HepG2 (cell line): ENCODE measurements around the gene THADA. TPM values are rescaled to one million over a fixed set of nuclear protein-coding genes. Genes with fewer than 3 reads are reported as not detected.

Source experiments
- ATAC-seq: fragments of 200-7000 bp; cut with Tn5 transposase; 3 replicates; pipeline ENCODE4 v1.9.1; 2020; ENCODE audit warnings: mild to moderate bottlenecking, moderate library complexity
- BruUV-seq: library from RNA; stranded (reverse); fragments of 400-500 nt; replicated peaks from 2 replicates; lab custom pipeline; 2021; lab: Mats Ljungman, UMichigan
- CTCF ChIA-PET: fragments of 300-600 bp; formaldehyde crosslinking; extraction: SDS; loops from one replicate; lab custom pipeline; 2021; ENCODE audit warnings: low total read pairs, inconsistent platforms, low intra/inter-chr PET ratio; lab: Yijun Ruan, JAX
- POLR2A ChIA-PET: fragments of 350-600 bp; sonication (Branson Sonifier 250); formaldehyde crosslinking; loops from one replicate; lab custom pipeline; 2020; ENCODE audit warnings: antibody characterized with exemption, inconsistent platforms; lab: Yijun Ruan, JAX
- DNase-seq: peaks from one replicate; pipeline ENCODE4 v3.0.0-alpha.2; 2015; ENCODE audit warnings: low spot score
- FAIRE-seq: peaks from 3 replicates; lab custom pipeline; 2011; peaks lifted over from hg19 to GRCh38; lab: Jason Lieb, UNC
- H2AFZ ChIP-seq: one replicate; pipeline ENCODE4 v1.6.1; 2011; ENCODE audit warnings: low read length, inconsistent platforms
- H3K27ac ChIP-seq: fragments of 300-600 bp; 3 replicates; pipeline ENCODE4 v1.8.0; 2011; ENCODE audit warnings: mixed run types, mild to moderate bottlenecking, mixed read lengths, low read length, inconsistent platforms; ENCODE audit not compliant: insufficient read depth; ENCODE audit errors: extremely low read length
- H3K27me3 ChIP-seq, 2 experiments: fragments of 200-600 bp in 1 of 2; 2 replicates in 1 of 2; 3 replicates in 1 of 2; pipeline versions ENCODE4 v1.6.0 to v1.8.0; 2011; ENCODE audit warnings: low read length in 2 of 2, mild to moderate bottlenecking in 2 of 2, moderate library complexity in 2 of 2, inconsistent platforms in 1 of 2; ENCODE audit not compliant: insufficient read depth in 2 of 2, control insufficient read depth in 1 of 2
- H3K36me3 ChIP-seq, 2 experiments: fragments of 200-600 bp in 1 of 2; replicated peaks in 1 of 2; 2 replicates in 1 of 2; 3 replicates in 1 of 2; pipeline versions ENCODE4 v1.5.1 to v1.8.0; 2011; ENCODE audit warnings: low read length in 2 of 2, inconsistent platforms in 1 of 2; ENCODE audit not compliant: insufficient read depth in 2 of 2, control insufficient read depth in 1 of 2
- H3K4me1 ChIP-seq: 2 replicates; pipeline ENCODE4 v1.5.1; 2012; ENCODE audit warnings: low read length, inconsistent platforms; ENCODE audit not compliant: insufficient read depth
- H3K4me2 ChIP-seq: 2 replicates; pipeline ENCODE4 v1.6.0; 2011; ENCODE audit warnings: low read depth, low read length, inconsistent platforms
- H3K4me3 ChIP-seq, 3 experiments: fragments of 200-600 bp in 1 of 3; sonication (generic), shearing (Covaris generic) in 1 of 3; replicated peaks in 1 of 3; 2 replicates each; pipeline ENCODE4 v1.5.1; 2011 to 2016; ENCODE audit warnings: low read length in 3 of 3, inconsistent platforms in 2 of 3, low read depth in 2 of 3, mild to moderate bottlenecking in 2 of 3, control low read depth in 1 of 3, mixed read lengths in 1 of 3; ENCODE audit not compliant: insufficient read depth in 1 of 3
- H3K79me2 ChIP-seq: one replicate; pipeline ENCODE4 v1.6.1; 2011; ENCODE audit warnings: low read length, inconsistent platforms; ENCODE audit not compliant: insufficient read depth
- H3K9ac ChIP-seq: 2 replicates; pipeline ENCODE4 v1.6.0; 2011; ENCODE audit warnings: mild to moderate bottlenecking, low read depth, low read length, inconsistent platforms; ENCODE audit not compliant: insufficient read depth
- H3K9me3 ChIP-seq: 2 replicates; pipeline ENCODE4 v1.5.1; 2012; ENCODE audit warnings: mild to moderate bottlenecking, low read length
- H4K20me1 ChIP-seq: 2 replicates; pipeline ENCODE4 v1.6.0; 2011; ENCODE audit warnings: inconsistent platforms, mild to moderate bottlenecking, low read length, moderate library complexity; ENCODE audit not compliant: insufficient read depth
- CEBPB ChIP-seq: IDR thresholded peaks from 2 replicates; pipeline ENCODE4 v1.6.1; 2011; ENCODE audit warnings: low read depth, low read length, improper control_type of control experiment, borderline replicate concordance
- EED ChIP-seq: sonication (generic); formaldehyde crosslinking; IDR thresholded peaks from 2 replicates; pipeline ENCODE4 v1.5.0; 2020; ENCODE audit warnings: mild to moderate bottlenecking, missing genetic modification reagents
- HOXD1 ChIP-seq: sonication (generic); formaldehyde crosslinking; IDR thresholded peaks from 2 replicates; pipeline ENCODE4 v1.5.0; 2020; ENCODE audit warnings: missing genetic modification reagents
- RBFOX2 ChIP-seq: fragments of 200-400 bp; formaldehyde crosslinking; IDR thresholded peaks from 2 replicates; pipeline ENCODE4 v1.6.1; 2017; ENCODE audit warnings: low read depth, mild to moderate bottlenecking, low read length
- SMARCE1 ChIP-seq: fragments of 450-650 bp; IDR thresholded peaks from 2 replicates; pipeline ENCODE4 v1.6.1; 2017; ENCODE audit warnings: borderline replicate concordance
- SRSF9 ChIP-seq: fragments of 200-400 bp; formaldehyde crosslinking; IDR thresholded peaks from 2 replicates; pipeline ENCODE4 v1.6.1; 2018; ENCODE audit warnings: borderline replicate concordance, mild to moderate bottlenecking, low read depth, low read length; ENCODE audit not compliant: insufficient read depth, poor library complexity, severe bottlenecking
- STAG1 ChIP-seq: sonication (generic); formaldehyde crosslinking; IDR thresholded peaks from 2 replicates; pipeline ENCODE4 v1.4.0; 2020; ENCODE audit warnings: missing genetic modification reagents
- TEAD3 ChIP-seq: optimal IDR thresholded peaks from 2 replicates; pipeline ENCODE3; 2016; ENCODE audit warnings: borderline replicate concordance
- ZNF296 ChIP-seq: sonication (generic); formaldehyde crosslinking; conservative IDR thresholded peaks from 2 replicates; pipeline ENCODE4 v1.5.0; 2020; ENCODE audit warnings: mild to moderate bottlenecking, missing genetic modification reagents
- ZNF367 ChIP-seq: sonication (generic); formaldehyde crosslinking; IDR thresholded peaks from 2 replicates; pipeline ENCODE4 v1.4.0; 2020; ENCODE audit warnings: missing genetic modification reagents, borderline replicate concordance
- ZNF816 ChIP-seq: sonication (generic); formaldehyde crosslinking; IDR thresholded peaks from 2 replicates; pipeline ENCODE4 v1.8.0; 2022; ENCODE audit warnings: missing genetic modification reagents, mild to moderate bottlenecking, borderline replicate concordance
- WGBS: methylation state at CpG from one replicate; pipeline ENCODE4 v1.1.6; 2017; ENCODE audit warnings: low lambda C conversion rate; 5-methylcytosine and 5-hydroxymethylcytosine counted together
- in situ Hi-C: cut with HindIII; loops from 2 replicates; pipeline ENCODE4 v1.10.0; 2017; ENCODE audit warnings: low pct_unique_long_range_greater_than_20kb; ENCODE audit not compliant: extremely low pct_ligation_motif_present
- intact Hi-C: fragments of 100-400 bp; cut with micrococcal nuclease; formaldehyde crosslinking; loops from one replicate; pipeline ENCODE4 v1.10.0; 2022; ENCODE audit not compliant: unreplicated experiment
- polyA plus RNA-seq, 8 experiments: library from polyadenylated mRNA; depleted of rRNA in 3 of 8; stranded (reverse) in 7 of 8; unstranded in 1 of 8; fragments of >200 nt; fragmentation: Illumina TruSeq in 4 of 8; extraction: Trizol in 4 of 8; gene quantifications; 2 replicates each; pipeline versions ENCODE4 v1.2.1 to v1.2.3, GENCODE V29; 2011 to 2016; ENCODE audit warnings: low read depth in 4 of 8, missing spikeins in 1 of 8, mixed read lengths in 1 of 8; ENCODE audit not compliant: insufficient read depth in 1 of 8
- total RNA-seq, 5 experiments: library from RNA; depleted of rRNA; stranded (reverse); fragments of >200 nt; fragmentation: Illumina TruSeq; extraction: Trizol; gene quantifications; 2 replicates each; pipeline ENCODE4 v1.2.3, GENCODE V29; 2016; ENCODE audit warnings: low read depth in 1 of 5
- TF ChIP-seq, protein P1 (sequence below): sonication (generic); formaldehyde crosslinking; IDR thresholded peaks from 2 replicates; pipeline ENCODE4 v1.8.0; 2022; ENCODE audit warnings: mild to moderate bottlenecking, missing genetic modification reagents, moderate library complexity
- TF ChIP-seq, protein P2 (sequence below): sonication (generic); formaldehyde crosslinking; IDR thresholded peaks from 2 replicates; pipeline ENCODE4 v1.5.1; 2020; ENCODE audit warnings: missing genetic modification reagents, mild to moderate bottlenecking, borderline replicate concordance
- TF ChIP-seq, protein P3 (sequence below): sonication (generic); formaldehyde crosslinking; conservative IDR thresholded peaks from 2 replicates; pipeline ENCODE4 v1.4.0; 2020; ENCODE audit warnings: missing genetic modification reagents
- TF ChIP-seq, protein P4 (sequence below): sonication (generic); formaldehyde crosslinking; IDR thresholded peaks from 2 replicates; pipeline ENCODE4 v1.5.0; 2020; ENCODE audit warnings: missing genetic modification reagents

Gene THADA
- total and polyA plus RNA-seq, 2 of the 13 experiments (the other 11 are each of a cell fraction or from before 2014, with no cell fraction given): 12.7 to 21.7 TPM

DNA sequence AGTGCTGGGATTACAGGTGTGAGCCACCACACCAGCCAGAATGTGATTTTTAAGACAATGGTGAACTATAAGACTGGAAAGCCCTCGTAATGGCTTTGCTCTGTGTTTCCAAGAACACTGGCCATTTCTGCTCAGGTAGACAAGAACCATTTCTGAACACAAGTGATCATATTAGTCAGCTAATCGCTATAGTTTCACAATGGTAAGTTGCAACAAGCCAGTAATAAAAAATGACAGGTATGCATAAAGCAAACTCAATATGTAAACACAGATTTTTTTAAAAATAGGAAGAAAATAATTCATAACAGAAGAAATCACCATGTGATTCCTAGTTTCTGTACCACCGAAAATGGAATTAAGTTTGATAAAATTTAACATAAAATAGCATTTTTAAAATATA is 166.5 kb downstream of the THADA start (continued):
- TF ChIP-seq CEBPB (peak; percentile 23; the same call in 1 of the 2 replicates), TEAD3 (peak; percentile 14), SMARCE1 (no peak)

DNA sequence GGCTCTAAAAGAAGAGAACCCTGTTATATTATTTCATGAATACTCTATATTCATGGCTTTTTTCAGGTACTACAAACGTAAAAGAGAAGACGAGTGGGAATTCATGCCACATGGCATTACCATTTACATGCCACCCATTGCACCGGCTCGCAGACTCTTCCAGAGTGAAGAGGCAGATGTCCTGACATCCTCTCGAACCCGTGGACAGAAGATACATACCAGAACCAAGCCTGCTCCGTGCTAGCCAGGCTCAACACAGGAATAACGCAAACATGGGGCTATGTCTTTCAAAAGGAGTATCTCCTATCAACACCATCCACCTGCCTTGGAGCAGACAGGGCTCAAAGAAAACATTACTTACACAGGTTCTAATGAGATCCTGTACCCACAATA is 168.8 kb downstream of the THADA start:
- H3K36me3 ChIP-seq: no peaks in the 10 kb centered on the region
- H3K4me1 ChIP-seq: peaks cover 53% of the 10 kb centered on the region
- H3K79me2 ChIP-seq: no peaks in the 10 kb centered on the region
- no peak overlapping the region for H2AFZ ChIP-seq
- no peak for FAIRE-seq
- ChIA-PET CTCF (no interaction called here), POLR2A (interaction anchor here (0.6 to 1.2 kb wide), 11 partner anchors 10 to 249 kb away, joined by 3 to 5 read pairs (median 4); partner anchors contain the start of gene ZFP36L2)
- no peaks in the 10 kb centered on the region for H3K27me3 ChIP-seq
- H3K4me2 ChIP-seq: no peak overlapping the region
- peak overlapping the region; percentile 31; the same call in 1 of the 2 replicates for H3K9ac ChIP-seq
- WGBS: 98% methylated on average over 8 of the region's 8 CpGs
- BruUV-seq: no TSS peak
- DNase-seq: no peak
- peak overlapping the region; percentile 83 for H3K27ac ChIP-seq
- ATAC-seq: no peak
- in situ Hi-C loops (no loop called here), intact Hi-C loops (no loop called here)
- TF ChIP-seq SRSF9 (no peak), ZNF367 (CRISPR knock-in tag) (no peak), ZNF296 (no peak), EED (CRISPR knock-in tag) (no peak), ZNF816 (no peak), RBFOX2 (no peak), HOXD1 (CRISPR knock-in tag) (no peak), STAG1 (CRISPR knock-in tag) (no peak)
- TF ChIP-seq, protein P1, sequence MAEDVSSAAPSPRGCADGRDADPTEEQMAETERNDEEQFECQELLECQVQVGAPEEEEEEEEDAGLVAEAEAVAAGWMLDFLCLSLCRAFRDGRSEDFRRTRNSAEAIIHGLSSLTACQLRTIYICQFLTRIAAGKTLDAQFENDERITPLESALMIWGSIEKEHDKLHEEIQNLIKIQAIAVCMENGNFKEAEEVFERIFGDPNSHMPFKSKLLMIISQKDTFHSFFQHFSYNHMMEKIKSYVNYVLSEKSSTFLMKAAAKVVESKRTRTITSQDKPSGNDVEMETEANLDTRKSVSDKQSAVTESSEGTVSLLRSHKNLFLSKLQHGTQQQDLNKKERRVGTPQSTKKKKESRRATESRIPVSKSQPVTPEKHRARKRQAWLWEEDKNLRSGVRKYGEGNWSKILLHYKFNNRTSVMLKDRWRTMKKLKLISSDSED: no peak
- TF ChIP-seq, protein P2, sequence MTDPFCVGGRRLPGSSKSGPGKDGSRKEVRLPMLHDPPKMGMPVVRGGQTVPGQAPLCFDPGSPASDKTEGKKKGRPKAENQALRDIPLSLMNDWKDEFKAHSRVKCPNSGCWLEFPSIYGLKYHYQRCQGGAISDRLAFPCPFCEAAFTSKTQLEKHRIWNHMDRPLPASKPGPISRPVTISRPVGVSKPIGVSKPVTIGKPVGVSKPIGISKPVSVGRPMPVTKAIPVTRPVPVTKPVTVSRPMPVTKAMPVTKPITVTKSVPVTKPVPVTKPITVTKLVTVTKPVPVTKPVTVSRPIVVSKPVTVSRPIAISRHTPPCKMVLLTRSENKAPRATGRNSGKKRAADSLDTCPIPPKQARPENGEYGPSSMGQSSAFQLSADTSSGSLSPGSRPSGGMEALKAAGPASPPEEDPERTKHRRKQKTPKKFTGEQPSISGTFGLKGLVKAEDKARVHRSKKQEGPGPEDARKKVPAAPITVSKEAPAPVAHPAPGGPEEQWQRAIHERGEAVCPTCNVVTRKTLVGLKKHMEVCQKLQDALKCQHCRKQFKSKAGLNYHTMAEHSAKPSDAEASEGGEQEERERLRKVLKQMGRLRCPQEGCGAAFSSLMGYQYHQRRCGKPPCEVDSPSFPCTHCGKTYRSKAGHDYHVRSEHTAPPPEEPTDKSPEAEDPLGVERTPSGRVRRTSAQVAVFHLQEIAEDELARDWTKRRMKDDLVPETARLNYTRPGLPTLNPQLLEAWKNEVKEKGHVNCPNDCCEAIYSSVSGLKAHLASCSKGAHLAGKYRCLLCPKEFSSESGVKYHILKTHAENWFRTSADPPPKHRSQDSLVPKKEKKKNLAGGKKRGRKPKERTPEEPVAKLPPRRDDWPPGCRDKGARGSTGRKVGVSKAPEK (CRISPR knock-in tag): no peak
- TF ChIP-seq, protein P3, sequence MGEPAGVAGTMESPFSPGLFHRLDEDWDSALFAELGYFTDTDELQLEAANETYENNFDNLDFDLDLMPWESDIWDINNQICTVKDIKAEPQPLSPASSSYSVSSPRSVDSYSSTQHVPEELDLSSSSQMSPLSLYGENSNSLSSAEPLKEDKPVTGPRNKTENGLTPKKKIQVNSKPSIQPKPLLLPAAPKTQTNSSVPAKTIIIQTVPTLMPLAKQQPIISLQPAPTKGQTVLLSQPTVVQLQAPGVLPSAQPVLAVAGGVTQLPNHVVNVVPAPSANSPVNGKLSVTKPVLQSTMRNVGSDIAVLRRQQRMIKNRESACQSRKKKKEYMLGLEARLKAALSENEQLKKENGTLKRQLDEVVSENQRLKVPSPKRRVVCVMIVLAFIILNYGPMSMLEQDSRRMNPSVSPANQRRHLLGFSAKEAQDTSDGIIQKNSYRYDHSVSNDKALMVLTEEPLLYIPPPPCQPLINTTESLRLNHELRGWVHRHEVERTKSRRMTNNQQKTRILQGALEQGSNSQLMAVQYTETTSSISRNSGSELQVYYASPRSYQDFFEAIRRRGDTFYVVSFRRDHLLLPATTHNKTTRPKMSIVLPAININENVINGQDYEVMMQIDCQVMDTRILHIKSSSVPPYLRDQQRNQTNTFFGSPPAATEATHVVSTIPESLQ: no peak
- TF ChIP-seq, protein P4, sequence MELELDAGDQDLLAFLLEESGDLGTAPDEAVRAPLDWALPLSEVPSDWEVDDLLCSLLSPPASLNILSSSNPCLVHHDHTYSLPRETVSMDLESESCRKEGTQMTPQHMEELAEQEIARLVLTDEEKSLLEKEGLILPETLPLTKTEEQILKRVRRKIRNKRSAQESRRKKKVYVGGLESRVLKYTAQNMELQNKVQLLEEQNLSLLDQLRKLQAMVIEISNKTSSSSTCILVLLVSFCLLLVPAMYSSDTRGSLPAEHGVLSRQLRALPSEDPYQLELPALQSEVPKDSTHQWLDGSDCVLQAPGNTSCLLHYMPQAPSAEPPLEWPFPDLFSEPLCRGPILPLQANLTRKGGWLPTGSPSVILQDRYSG: no peak
- no peak overlapping the region for H3K4me3 ChIP-seq
- no peaks in the 10 kb centered on the region for H3K9me3 ChIP-seq
- no peaks in the 10 kb centered on the region for H4K20me1 ChIP-seq
